Sigmoid colon (tissue), 3 donors: Measurements from ENCODE around the gene GRIK3.

ENCODE experiments used
- CTCF ChIP-seq, 4 experiments: fragments of 450-650 bp in 3 of 4; fragments of 200-600 bp in 1 of 4; IDR thresholded peaks; one replicate each; pipeline ENCODE4 v1.5.1; 2016 to 2019; ENCODE audit warnings: antibody characterized with exemption in 4 of 4, mild to moderate bottlenecking in 3 of 4, moderate library complexity in 2 of 4
- POLR2A ChIP-seq, 2 donors: fragments of 450-650 bp; IDR thresholded peaks; one replicate each; pipeline ENCODE4 v1.6.1; 2016; ENCODE audit warnings: antibody characterized with exemption in 2 of 2, mild to moderate bottlenecking in 2 of 2, moderate library complexity in 2 of 2

GRCh38 chr1:37036667-37037053 lies 2.3 kb upstream of the GRIK3 start:
- TF ChIP-seq CTCF (IDR thresholded peaks at IDR 0.05): no peak
- no peak for TF ChIP-seq POLR2A (IDR thresholded peaks at IDR 0.05)
